Small intestine (tissue), 7 donors: Measurements from ENCODE around the gene SRSF6. TPM values are rescaled to one million over a fixed set of nuclear protein-coding genes. Genes with fewer than 3 reads are reported as not detected.
"Not testable (repeated sequence)": the region's sequence is repeated elsewhere in the genome, so short reads cannot be mapped to it uniquely, and the experiment has no call there.

Experiments used
- DNase-seq, 2 donors: peaks; one replicate each; pipeline versions ENCODE4 v3.0.0 to v3.0.0-alpha.2; 2013
- FAIRE-seq: peaks from 2 replicates; lab custom pipeline; 2012; peaks lifted over from hg19 to GRCh38; lab: Jason Lieb, UNC
- H3K27ac ChIP-seq, 3 donors: one replicate each; pipeline ENCODE4 v1.5.1; 2013; ENCODE audit warnings: low read length in 2 of 3, mild to moderate bottlenecking in 2 of 3, control low read depth in 1 of 3, inconsistent platforms in 1 of 3, low read depth in 1 of 3, moderate library complexity in 1 of 3
- H3K27me3 ChIP-seq, 3 donors: one replicate each; pipeline ENCODE4 v1.6.1; 2013; ENCODE audit warnings: low read length in 3 of 3, inconsistent platforms in 1 of 3; ENCODE audit not compliant: control insufficient read depth in 3 of 3, insufficient read depth in 3 of 3
- H3K36me3 ChIP-seq, 3 donors: one replicate each; pipeline ENCODE4 v1.6.1; 2013; ENCODE audit warnings: low read length in 3 of 3, inconsistent platforms in 1 of 3, low read depth in 1 of 3, mild to moderate bottlenecking in 1 of 3, moderate library complexity in 1 of 3; ENCODE audit not compliant: control insufficient read depth in 3 of 3, insufficient read depth in 2 of 3
- H3K4me1 ChIP-seq, 3 donors: one replicate each; pipeline ENCODE4 v1.6.1; 2013; ENCODE audit warnings: low read length in 2 of 3, inconsistent platforms in 1 of 3, low read depth in 1 of 3, mild to moderate bottlenecking in 1 of 3, moderate library complexity in 1 of 3; ENCODE audit not compliant: control insufficient read depth in 3 of 3, insufficient read depth in 2 of 3
- H3K4me3 ChIP-seq, 3 donors: one replicate each; pipeline ENCODE4 v1.5.1; 2013; ENCODE audit warnings: low read length in 3 of 3, control low read depth in 1 of 3, inconsistent platforms in 1 of 3, low read depth in 1 of 3, mild to moderate bottlenecking in 1 of 3, moderate library complexity in 1 of 3
- H3K9me3 ChIP-seq, 2 donors: one replicate each; pipeline ENCODE4 v1.6.1; 2013; ENCODE audit warnings: low read depth in 1 of 2, low read length in 1 of 2; ENCODE audit not compliant: control insufficient read depth in 2 of 2, insufficient read depth in 1 of 2
- whole genome bisulfite sequencing, 3 donors: extraction: QIAGEN DNeasy Blood & Tissue Kit; methylation state at CpG; one replicate each; pipeline ENCODE4 v1.1.7; 2013; 5-methylcytosine and 5-hydroxymethylcytosine counted together
- polyA plus RNA-seq, 4 donors: library from polyadenylated mRNA; stranded (reverse) in 3 of 4; unstranded in 1 of 4; fragments of 200-250 nt in 3 of 4; fragments of 120-200 nt in 1 of 4; gene quantifications; one replicate each; pipeline versions ENCODE4 v1.2.1 to v1.2.3, GENCODE V29; 2013
- donor health status: healthy with polysubstance abuse.
- donor health status: control.
- donor health status: control.
- donor health status: Bipolar disorder and iron deficiency.
- donor health status: healthy.

Gene SRSF6
- polyA plus RNA-seq, 4 donors, result 42.4 to 204 (median 73.8) TPM

DNA sequence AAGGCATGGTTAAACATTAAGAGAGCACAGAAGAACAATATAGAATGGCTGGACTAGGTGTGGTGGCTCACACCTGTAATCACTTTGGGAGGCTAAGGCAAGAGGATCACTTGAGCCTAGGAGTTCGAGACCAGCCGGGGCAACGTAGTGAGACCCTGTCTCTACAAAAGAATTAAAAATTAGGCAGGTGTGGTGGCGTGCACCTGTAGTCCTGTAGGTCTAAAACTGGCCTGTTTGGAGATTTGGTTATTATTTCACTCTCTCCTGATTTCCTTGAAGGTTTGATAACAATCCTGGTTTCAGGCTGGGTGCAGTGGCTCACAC lies 15.6 kb downstream of the SRSF6 start:
- Histone ChIP-seq H3K36me3 (peaks cover 0 to 11% (median 2%) of the 10 kb centered on the region in 3 donors), H3K27me3 (no peaks in the 10 kb centered on the region), H3K4me3 (no peak overlapping the region), H3K9me3 (no peaks in the 10 kb centered on the region), H3K4me1 (peaks cover 0 to 2% (median 0%) of the 10 kb centered on the region in 3 donors), H3K27ac (no peak overlapping the region)
- 96 to 98% (median 96%) methylated on average over 4 of the region's 4 CpGs for WGBS, 3 donors
- DNase-seq (no peak), FAIRE-seq (no peak)

DNA sequence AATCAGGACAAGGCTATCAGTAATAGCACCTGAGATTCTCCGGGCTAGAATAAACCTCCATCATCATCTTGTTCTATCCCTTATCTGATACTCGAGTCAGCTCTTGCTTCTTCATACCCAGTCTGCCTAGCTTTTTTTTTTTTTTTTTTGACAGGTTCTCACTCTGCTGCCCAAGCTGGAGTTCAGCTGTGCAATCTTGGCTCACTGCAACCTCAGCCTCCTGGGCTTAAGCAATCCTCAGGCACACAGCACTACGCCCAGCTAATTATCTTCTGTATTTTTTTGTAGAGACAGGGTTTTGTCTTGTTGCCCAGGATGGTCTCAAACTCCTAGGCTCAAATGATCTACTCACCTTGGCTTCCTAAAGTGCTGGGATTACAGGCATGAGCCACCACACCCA lies 19.5 kb downstream of the SRSF6 start:
- Histone ChIP-seq H3K27me3 (no peaks in the 10 kb centered on the region), H3K9me3 (peaks cover 0 to 10% of the 10 kb centered on the region in 2 donors), H3K27ac (no peak overlapping the region), H3K4me3 (no peak overlapping the region), H3K36me3 (peaks cover 0 to 2% (median 0%) of the 10 kb centered on the region in 3 donors), H3K4me1 (peaks cover 0 to 2% (median 0%) of the 10 kb centered on the region in 3 donors)
- no peak for FAIRE-seq
- DNase-seq, result no peak
- WGBS, 3 donors, result 47 to 66% (median 61%) methylated on average over 3 of the region's 3 CpGs

DNA sequence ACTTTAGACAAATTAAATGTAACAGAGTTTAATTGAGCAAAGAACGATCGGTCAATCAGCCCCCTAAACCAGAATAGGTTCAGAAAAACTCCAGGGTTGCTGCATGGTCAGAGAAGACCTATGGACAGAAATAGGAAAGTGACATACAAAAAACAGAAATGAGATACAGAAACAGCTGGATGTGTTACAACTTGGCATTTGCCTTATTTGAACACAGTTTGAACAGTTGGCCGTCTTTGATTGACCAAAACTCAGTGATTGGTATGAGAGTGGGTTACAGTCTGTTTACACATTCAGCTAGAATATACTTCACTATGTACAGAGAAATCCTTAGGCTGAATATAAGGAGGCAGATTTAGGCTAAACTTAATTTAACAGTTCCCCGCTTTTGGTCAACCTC lies 19.9 kb downstream of the SRSF6 start:
- Histone ChIP-seq H3K27ac (no peak overlapping the region), H3K4me3 (no peak overlapping the region), H3K4me1 (peaks cover 0 to under 1% (median 0%) of the 10 kb centered on the region in 3 donors), H3K36me3 (peaks cover 0 to under 1% (median 0%) of the 10 kb centered on the region in 3 donors), H3K9me3 (peaks cover 0 to 10% of the 10 kb centered on the region in 2 donors), H3K27me3 (no peaks in the 10 kb centered on the region)
- FAIRE-seq, result no peak
- DNase-seq, result no peak
- WGBS, 3 donors, result 80 to 84% (median 83%) methylated on average over 4 of the region's 4 CpGs

DNA sequence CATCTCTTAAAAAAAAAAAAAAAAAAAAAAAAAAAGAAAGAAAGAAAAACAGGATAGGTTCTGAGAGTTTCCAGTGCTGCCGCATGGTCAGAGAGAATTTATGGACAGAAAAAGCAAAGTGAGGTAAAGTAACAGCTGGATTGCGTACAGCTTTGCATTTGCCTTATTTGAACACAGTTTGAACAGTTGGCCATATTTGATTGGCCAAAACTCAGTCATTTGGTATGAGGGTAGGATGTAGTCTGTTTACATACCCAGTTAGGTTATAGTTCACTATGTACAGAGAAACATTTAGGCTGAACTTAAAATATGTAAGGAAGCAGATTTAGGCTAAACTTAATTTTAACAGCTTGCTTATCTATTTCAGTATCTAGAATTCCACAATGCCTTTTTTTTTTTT lies 32.3 kb downstream of the SRSF6 start:
- Histone ChIP-seq H3K27ac (no peak overlapping the region), H3K27me3 (peaks cover 0 to 2% (median 0%) of the 10 kb centered on the region in 3 donors), H3K9me3 (peaks cover 0 to 7% of the 10 kb centered on the region in 2 donors), H3K36me3 (no peaks in the 10 kb centered on the region), H3K4me3 (no peak overlapping the region), H3K4me1 (no peaks in the 10 kb centered on the region)
- WGBS, 3 donors, result 84 to 91% (median 86%) methylated on average over 2 of the region's 2 CpGs
- DNase-seq (no peak), FAIRE-seq (no peak)

DNA sequence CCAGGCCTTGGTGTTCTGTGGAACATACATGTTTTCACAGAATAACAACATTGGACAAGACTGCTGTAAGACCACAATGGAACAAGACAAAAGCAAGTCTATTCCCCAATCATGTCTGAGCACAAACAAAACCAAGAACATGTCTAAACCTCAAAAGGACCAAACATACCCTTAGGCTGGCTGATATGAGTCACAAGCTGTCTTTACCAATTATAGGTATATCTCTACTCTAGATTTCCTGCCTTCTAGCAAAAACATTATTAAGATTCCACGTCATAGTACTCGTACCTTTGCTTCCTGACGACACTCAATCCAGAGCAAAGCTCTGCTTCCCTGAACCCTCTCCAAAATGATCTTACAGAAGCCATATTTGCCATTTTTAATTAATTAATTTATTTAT lies 34.4 kb downstream of the SRSF6 start:
- 69 to 84% (median 82%) methylated on average over 3 of the region's 3 CpGs for WGBS, 3 donors
- Histone ChIP-seq H3K27me3 (peaks cover 0 to 2% (median 0%) of the 10 kb centered on the region in 3 donors), H3K36me3 (no peaks in the 10 kb centered on the region), H3K9me3 (peaks cover 0 to 5% of the 10 kb centered on the region in 2 donors), H3K4me3 (no peak overlapping the region), H3K4me1 (no peaks in the 10 kb centered on the region), H3K27ac (no peak overlapping the region)
- DNase-seq (no peak), FAIRE-seq (no peak)

DNA sequence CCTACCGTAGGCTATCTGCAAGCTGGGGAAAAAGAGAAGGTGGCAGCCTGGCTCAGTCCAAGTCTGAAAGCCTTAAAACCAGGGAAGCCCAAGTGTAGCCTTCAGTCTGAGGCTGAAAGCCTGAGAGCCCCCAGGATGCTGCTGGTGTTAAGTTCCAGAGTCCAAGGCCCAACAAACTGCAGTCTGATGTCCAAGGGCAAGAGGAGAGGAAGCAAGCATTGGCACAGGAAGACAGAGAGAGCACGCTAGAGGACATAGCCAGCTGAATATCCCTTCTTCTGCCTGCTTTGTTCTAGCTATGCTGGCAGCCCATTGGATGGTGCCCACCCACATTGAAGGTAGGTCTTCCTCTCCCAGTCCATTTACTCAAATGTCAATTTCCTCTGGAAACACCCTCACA lies 37.7 kb downstream of the SRSF6 start:
- H3K4me3 ChIP-seq, result no peak overlapping the region
- H3K4me1 ChIP-seq, result no peaks in the 10 kb centered on the region
- DNase-seq, result no peak
- peaks cover 0 to 6% of the 10 kb centered on the region in 2 donors for H3K9me3 ChIP-seq
- no peak for FAIRE-seq
- H3K36me3 ChIP-seq, result no peaks in the 10 kb centered on the region
- no peak overlapping the region for H3K27ac ChIP-seq
- peaks cover 0 to 2% (median 0%) of the 10 kb centered on the region in 3 donors for H3K27me3 ChIP-seq
- 53 to 82% (median 61%) methylated on average over 2 of the region's 2 CpGs for WGBS, 3 donors

DNA sequence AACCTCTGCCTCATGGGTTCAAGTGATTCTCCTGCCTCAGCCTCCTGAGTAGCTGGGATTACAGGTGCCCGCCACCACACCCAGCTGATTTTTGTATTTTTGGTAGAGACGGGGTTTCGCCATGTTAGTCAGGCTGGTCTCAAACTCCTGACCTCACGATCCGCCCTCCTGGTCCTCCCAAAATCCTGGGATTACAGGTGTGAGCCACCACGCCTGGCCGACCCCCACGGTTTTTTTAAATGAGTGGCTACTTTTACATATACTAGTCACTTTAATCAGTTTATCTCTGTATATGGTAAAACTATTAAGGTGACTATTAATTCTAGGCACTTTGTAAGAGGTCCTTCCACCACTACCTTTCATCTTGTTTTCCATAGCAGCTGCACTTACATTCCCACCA lies 44.3 kb downstream of the SRSF6 start:
- not testable (repeated sequence) for H3K9me3 ChIP-seq

DNA sequence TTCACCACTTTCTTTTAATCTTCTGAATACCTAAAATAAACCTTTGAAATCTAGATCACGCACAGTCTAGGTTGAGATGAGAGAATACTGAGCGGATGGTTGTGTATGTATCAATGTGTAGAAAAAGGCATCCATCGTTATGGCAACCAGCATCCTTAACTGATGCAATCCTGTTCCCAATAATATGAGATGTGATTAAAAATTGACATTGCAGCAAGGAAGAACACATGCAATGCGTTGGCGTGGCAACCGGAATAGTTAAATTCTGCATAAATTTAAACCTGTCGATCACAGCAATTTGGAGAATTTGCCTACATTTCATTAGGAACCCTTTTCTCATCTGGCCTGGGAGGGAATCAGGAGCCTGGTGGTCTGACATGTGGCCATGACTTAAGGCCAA lies 48.5 kb downstream of the SRSF6 start:
- Histone ChIP-seq H3K4me1 (peaks cover 0 to 3% (median 2%) of the 10 kb centered on the region in 3 donors), H3K36me3 (no peaks in the 10 kb centered on the region), H3K4me3 (no peak overlapping the region), H3K27me3 (peaks cover 2 to 29% (median 5%) of the 10 kb centered on the region in 3 donors), H3K9me3 (no peaks in the 10 kb centered on the region), H3K27ac (no peak overlapping the region)
- DNase-seq (no peak), FAIRE-seq (no peak)
- 90 to 95% (median 92%) methylated on average over 7 of the region's 7 CpGs for WGBS, 3 donors

More for the DNA sequence above, 44.3 kb downstream of the SRSF6 start:
- H3K27me3 ChIP-seq, H3K36me3 ChIP-seq, H3K4me3 ChIP-seq, H3K4me1 ChIP-seq, FAIRE-seq, DNase-seq, H3K27ac ChIP-seq: not testable (repeated sequence)
- WGBS, 3 donors, result 92 to 96% (median 92%) methylated on average over 8 of the region's 8 CpGs
